ENCODE data around the gene OBSCN.

Gene OBSCN

GRCh38 chr1:228216371-228217320 lies 8.8 kb downstream of the OBSCN start:
- TF ChIP-seq CTCF (IDR thresholded peaks at IDR 0.05) = no peak

GRCh38 chr1:228217551-228218344 lies 9.9 kb downstream of the OBSCN start:
- TF ChIP-seq CTCF (IDR thresholded peaks at IDR 0.05) = no peak

- no peak for TF ChIP-seq CTCF (IDR thresholded peaks at IDR 0.05)
Observed at GRCh38 chr1:228218513-228219244, 10.8 kb downstream of the OBSCN start.

GRCh38 chr1:228219245-228219961 lies 11.6 kb downstream of the OBSCN start:
- TF ChIP-seq CTCF (IDR thresholded peaks at IDR 0.05) = no peak

GRCh38 chr1:228219962-228220780 lies 12.3 kb downstream of the OBSCN start:
- no peak for TF ChIP-seq CTCF (IDR thresholded peaks at IDR 0.05)

GRCh38 chr1:228222548-228222947 lies 14.7 kb downstream of the OBSCN start:
- TF ChIP-seq CTCF (IDR thresholded peaks at IDR 0.05) = no peak

Data from LNCAP (cell line).